ENCODE measurements around the gene TMEM63A. TPM values are rescaled to one million over a fixed set of nuclear protein-coding genes. Genes with fewer than 3 reads are reported as not detected.

TMEM63A gene
- total RNA-seq, 2 experiments from 2014 or later = 126 to 127 TPM

- H3K36me3 Mint-ChIP-seq (ENCODE audit: low read depth) = peaks cover 42% of the 10 kb centered on the region
- peaks cover 48% of the 10 kb centered on the region for H3K4me1 Mint-ChIP-seq
- no peaks in the 10 kb centered on the region for H3K27me3 Mint-ChIP-seq
- DNase-seq = no peak
- no peaks in the 10 kb centered on the region for H3K9me3 Mint-ChIP-seq
- H3K27ac Mint-ChIP-seq = peak overlapping the region; percentile 66
- ChIA-PET POLR2A (interaction anchor here (0.8 to 6.0 kb wide), 3 partner anchors 11 to 453 kb away, joined by 3 to 56 read pairs (median 5); partner anchors contain the start of gene SRP9), CTCF (interaction anchor here (1.2 to 1.4 kb wide), 3 partner anchors 8 to 43 kb away, joined by 3 to 4 read pairs (median 3); no protein-coding TSS in a partner anchor)
- no peak overlapping the region for H3K4me3 Mint-ChIP-seq
Observed at GRCh38 chr1:225919906-225920305, 37.7 kb upstream of the TMEM63A start.

- Mint-ChIP-seq H3K27ac (no peak overlapping the region), H3K27me3 (no peaks in the 10 kb centered on the region), H3K4me1 (peaks cover 43% of the 10 kb centered on the region), H3K4me3 (no peak overlapping the region), H3K9me3 (no peaks in the 10 kb centered on the region), H3K36me3 (ENCODE audit: low read depth) (peaks cover 35% of the 10 kb centered on the region)
- ChIA-PET POLR2A (no interaction called here), CTCF (interaction anchor here (1.3 kb wide), 1 partner anchor 21 kb away, joined by 3 read pairs; no protein-coding TSS in a partner anchor)
- DNase-seq = no peak
Observed at GRCh38 chr1:225918280-225918679, 36.1 kb upstream of the TMEM63A start.

- peaks cover 37% of the 10 kb centered on the region for H3K4me1 Mint-ChIP-seq
- H3K27ac Mint-ChIP-seq = no peak overlapping the region
- CTCF ChIA-PET = interaction anchor here (1.3 kb wide), 1 partner anchor 21 kb away, joined by 3 read pairs; no protein-coding TSS in a partner anchor
- H3K36me3 Mint-ChIP-seq (ENCODE audit: low read depth) = peaks cover 31% of the 10 kb centered on the region
- H3K4me3 Mint-ChIP-seq = no peak overlapping the region
- H3K27me3 Mint-ChIP-seq = no peaks in the 10 kb centered on the region
- DNase-seq = no peak
- no peaks in the 10 kb centered on the region for H3K9me3 Mint-ChIP-seq
- POLR2A ChIA-PET = no interaction called here
Observed at GRCh38 chr1:225917536-225917935, 35.4 kb upstream of the TMEM63A start.

- peaks cover 33% of the 10 kb centered on the region for H3K4me1 Mint-ChIP-seq
- H3K4me3 Mint-ChIP-seq = no peak overlapping the region
- no peaks in the 10 kb centered on the region for H3K9me3 Mint-ChIP-seq
- ChIA-PET POLR2A (interaction anchor here (1.4 kb wide), 1 partner anchor 35 kb away, joined by 4 read pairs; the partner anchor contains the start of gene TMEM63A), CTCF (interaction anchor here (1.3 kb wide), 1 partner anchor 20 kb away, joined by 3 read pairs; no protein-coding TSS in a partner anchor)
- H3K36me3 Mint-ChIP-seq (ENCODE audit: low read depth) = peaks cover 27% of the 10 kb centered on the region
- DNase-seq = no peak
- peak overlapping the region; percentile 35 for H3K27ac Mint-ChIP-seq
- no peaks in the 10 kb centered on the region for H3K27me3 Mint-ChIP-seq
Observed at GRCh38 chr1:225917101-225917500, 34.9 kb upstream of the TMEM63A start.

- Mint-ChIP-seq H3K27ac (no peak overlapping the region), H3K27me3 (no peaks in the 10 kb centered on the region), H3K9me3 (no peaks in the 10 kb centered on the region), H3K4me3 (no peak overlapping the region), H3K36me3 (ENCODE audit: low read depth) (peaks cover 27% of the 10 kb centered on the region), H3K4me1 (peaks cover 21% of the 10 kb centered on the region)
- CTCF ChIA-PET = no interaction called here
- no peak for DNase-seq
- POLR2A ChIA-PET = interaction anchor here (0.6 to 1.4 kb wide), 3 partner anchors 9 to 35 kb away, joined by 3 to 4 read pairs (median 4); partner anchors contain the start of genes PYCR2 and TMEM63A
Observed at GRCh38 chr1:225915538-225915991, 33.4 kb upstream of the TMEM63A start.

GRCh38 chr1:225914947-225915346 is 32.8 kb upstream of the TMEM63A start:
- Mint-ChIP-seq H3K27me3 (peaks cover 3% of the 10 kb centered on the region), H3K9me3 (no peaks in the 10 kb centered on the region), H3K27ac (no peak overlapping the region), H3K4me1 (peaks cover 17% of the 10 kb centered on the region), H3K36me3 (ENCODE audit: low read depth) (peaks cover 26% of the 10 kb centered on the region), H3K4me3 (no peak overlapping the region)
- no peak for DNase-seq
- ChIA-PET CTCF (interaction anchor here (1.3 kb wide), 1 partner anchor 137 kb away, joined by 3 read pairs; the partner anchor contains the start of gene SRP9), POLR2A (no interaction called here)

- no peak overlapping the region for H3K4me3 Mint-ChIP-seq
- H3K9me3 Mint-ChIP-seq = no peaks in the 10 kb centered on the region
- peaks cover 11% of the 10 kb centered on the region for H3K4me1 Mint-ChIP-seq
- POLR2A ChIA-PET = interaction anchor here (1.2 kb wide), 1 partner anchor 9 kb away, joined by 10 read pairs; the partner anchor contains the start of gene PYCR2
- CTCF ChIA-PET = interaction anchor here (1.3 kb wide), 1 partner anchor 137 kb away, joined by 3 read pairs; the partner anchor contains the start of gene SRP9
- H3K27me3 Mint-ChIP-seq = peaks cover 6% of the 10 kb centered on the region
- DNase-seq = no peak
- H3K36me3 Mint-ChIP-seq (ENCODE audit: low read depth) = peaks cover 21% of the 10 kb centered on the region
- no peak overlapping the region for H3K27ac Mint-ChIP-seq
Observed at GRCh38 chr1:225914391-225914790, 32.2 kb upstream of the TMEM63A start.

- POLR2A ChIA-PET = interaction anchor here (0.8 to 1.8 kb wide), 6 partner anchors 14 to 134 kb away, joined by 3 to 12 read pairs (median 4); partner anchors contain the start of genes SRP9 and TMEM63A
- Mint-ChIP-seq H3K27ac (no peak overlapping the region), H3K9me3 (no peaks in the 10 kb centered on the region), H3K4me3 (no peak overlapping the region), H3K4me1 (peaks cover 4% of the 10 kb centered on the region), H3K27me3 (peaks cover 6% of the 10 kb centered on the region), H3K36me3 (ENCODE audit: low read depth) (no peaks in the 10 kb centered on the region)
- CTCF ChIA-PET = interaction anchor here (0.6 to 2.9 kb wide), 23 partner anchors 9 to 436 kb away, joined by 3 to 33 read pairs (median 4); partner anchors contain the start of genes SRP9 and TMEM63A
- DNase-seq = peak; percentile 74
Observed at GRCh38 chr1:225911191-225912130, 29.3 kb upstream of the TMEM63A start.

- CTCF ChIA-PET = interaction anchor here (1.1 to 2.9 kb wide), 5 partner anchors 20 to 434 kb away, joined by 3 to 33 read pairs (median 5); partner anchors contain the start of genes SRP9 and TMEM63A
- Mint-ChIP-seq H3K27me3 (peaks cover 8% of the 10 kb centered on the region), H3K36me3 (ENCODE audit: low read depth) (no peaks in the 10 kb centered on the region), H3K4me3 (no peak overlapping the region), H3K27ac (no peak overlapping the region), H3K9me3 (no peaks in the 10 kb centered on the region), H3K4me1 (peaks cover 4% of the 10 kb centered on the region)
- no peak for DNase-seq
- POLR2A ChIA-PET = interaction anchor here (1.0 to 2.1 kb wide), 2 partner anchors 13 to 132 kb away, joined by 3 to 6 read pairs; partner anchors contain the start of gene SRP9
Observed at GRCh38 chr1:225909477-225909876, 27.3 kb upstream of the TMEM63A start.

- Mint-ChIP-seq H3K27ac (no peak overlapping the region), H3K4me3 (no peak overlapping the region), H3K36me3 (ENCODE audit: low read depth) (no peaks in the 10 kb centered on the region), H3K27me3 (peaks cover 13% of the 10 kb centered on the region), H3K4me1 (peaks cover 4% of the 10 kb centered on the region), H3K9me3 (no peaks in the 10 kb centered on the region)
- ChIA-PET CTCF (interaction anchor here (1.1 to 2.5 kb wide), 3 partner anchors 19 to 356 kb away, joined by 3 to 10 read pairs (median 4); partner anchors contain the start of gene SRP9), POLR2A (interaction anchor here (0.7 to 2.1 kb wide), 5 partner anchors 10 to 440 kb away, joined by 3 to 6 read pairs (median 4); partner anchors contain the start of gene SRP9)
- no peak for DNase-seq
Observed at GRCh38 chr1:225908773-225909172, 26.6 kb upstream of the TMEM63A start.

GRCh38 chr1:225908013-225908640 is 25.9 kb upstream of the TMEM63A start:
- Mint-ChIP-seq H3K27ac (no peak overlapping the region), H3K9me3 (no peaks in the 10 kb centered on the region), H3K4me1 (peaks cover 5% of the 10 kb centered on the region), H3K4me3 (no peak overlapping the region), H3K36me3 (ENCODE audit: low read depth) (no peaks in the 10 kb centered on the region), H3K27me3 (peaks cover 17% of the 10 kb centered on the region)
- no peak for DNase-seq
- CTCF ChIA-PET = interaction anchor here (1.1 to 2.5 kb wide), 2 partner anchors 18 to 130 kb away, joined by 3 to 10 read pairs; partner anchors contain the start of gene SRP9
- POLR2A ChIA-PET = interaction anchor here (0.7 to 2.1 kb wide), 6 partner anchors 10 to 440 kb away, joined by 3 to 6 read pairs (median 4); partner anchors contain the start of genes SRP9 and TMEM63A

GRCh38 chr1:225907341-225907740 is 25.2 kb upstream of the TMEM63A start:
- Mint-ChIP-seq H3K27me3 (peaks cover 19% of the 10 kb centered on the region), H3K9me3 (no peaks in the 10 kb centered on the region), H3K36me3 (ENCODE audit: low read depth) (no peaks in the 10 kb centered on the region), H3K4me1 (peaks cover 5% of the 10 kb centered on the region), H3K27ac (no peak overlapping the region), H3K4me3 (no peak overlapping the region)
- CTCF ChIA-PET = no interaction called here
- no peak for DNase-seq
- POLR2A ChIA-PET = interaction anchor here (1.3 kb wide), 1 partner anchor 25 kb away, joined by 4 read pairs; the partner anchor contains the start of gene TMEM63A
